SKM-1 treated with dmso at 0.1 percent for 144 hours (cell line): ENCODE data around the gene EYA2.

Experiments used
- DNase-seq: peaks from one replicate; lab custom pipeline; 2025; ENCODE audit not compliant: unreplicated experiment; lab: John Stamatoyannopoulos, UW

EYA2 gene

GRCh38 chr20:47061549-47061948 lies 166.9 kb downstream of the EYA2 start:
- DNase-seq: no peak

GRCh38 chr20:47062226-47062890 lies 167.7 kb downstream of the EYA2 start:
- no peak for DNase-seq

- no peak for DNase-seq
Measured at GRCh38 chr20:47063407-47063806, 168.8 kb downstream of the EYA2 start.

GRCh38 chr20:47063808-47064207 lies 169.2 kb downstream of the EYA2 start:
- no peak for DNase-seq

- no peak for DNase-seq
Measured at GRCh38 chr20:47066484-47067270, 172.0 kb downstream of the EYA2 start.

GRCh38 chr20:47067776-47068175 lies 173.1 kb downstream of the EYA2 start:
- no peak for DNase-seq

- DNase-seq: no peak
Measured at GRCh38 chr20:47070176-47070575, 175.5 kb downstream of the EYA2 start.

GRCh38 chr20:47071646-47072185 lies 177.1 kb downstream of the EYA2 start:
- no peak for DNase-seq

- DNase-seq: no peak
Measured at GRCh38 chr20:47073766-47074475, 179.3 kb downstream of the EYA2 start.

- no peak for DNase-seq
Measured at GRCh38 chr20:47075263-47075662, 180.6 kb downstream of the EYA2 start.

- DNase-seq: no peak
Measured at GRCh38 chr20:47079047-47079446, 184.4 kb downstream of the EYA2 start.

GRCh38 chr20:47080365-47080764 lies 185.7 kb downstream of the EYA2 start:
- no peak for DNase-seq

- no peak for DNase-seq
Measured at GRCh38 chr20:47086316-47086715, 191.7 kb downstream of the EYA2 start.

GRCh38 chr20:47088335-47088734 lies 193.7 kb downstream of the EYA2 start:
- DNase-seq: no peak

- no peak for DNase-seq
Measured at GRCh38 chr20:47089151-47089550, 194.5 kb downstream of the EYA2 start.

GRCh38 chr20:47090835-47091234 lies 196.2 kb downstream of the EYA2 start:
- DNase-seq: no peak

- no peak for DNase-seq
Measured at GRCh38 chr20:47093320-47093966, 198.8 kb downstream of the EYA2 start.

GRCh38 chr20:47095690-47096089 lies 201.0 kb downstream of the EYA2 start:
- no peak for DNase-seq

GRCh38 chr20:47097691-47098622 lies 203.3 kb downstream of the EYA2 start:
- no peak for DNase-seq

GRCh38 chr20:47099093-47099492 lies 204.4 kb downstream of the EYA2 start:
- DNase-seq: no peak
